Muscle layer of duodenum (tissue), 2 donors: ENCODE results near the gene FAM53B.
A peak's percentile ranks its signal among the peaks of the same experiment; 100 is the strongest.
"Not testable (repeated sequence)": the region's sequence is repeated elsewhere in the genome, so short reads cannot be mapped to it uniquely, and the experiment has no call there.

Experiments
- H3K27ac ChIP-seq: one replicate; pipeline ENCODE4 v1.7.0; 2013; ENCODE audit warnings: mild to moderate bottlenecking, low read length
- H3K27me3 ChIP-seq: one replicate; pipeline ENCODE4 v1.7.0; 2013; ENCODE audit warnings: low read depth, mild to moderate bottlenecking, control low read depth, low read length
- H3K36me3 ChIP-seq, 2 donors: one replicate each; pipeline ENCODE4 v1.7.0; 2013; ENCODE audit warnings: low read length in 2 of 2, control low read depth in 1 of 2, mild to moderate bottlenecking in 1 of 2; ENCODE audit not compliant: insufficient read depth in 2 of 2, control insufficient read depth in 1 of 2
- H3K4me1 ChIP-seq, 2 donors: one replicate each; pipeline ENCODE4 v1.7.0; 2013; ENCODE audit warnings: low read length in 2 of 2, mild to moderate bottlenecking in 2 of 2, control low read depth in 1 of 2, moderate library complexity in 1 of 2; ENCODE audit not compliant: insufficient read depth in 2 of 2, control insufficient read depth in 1 of 2
- H3K4me3 ChIP-seq, 2 donors: one replicate each; pipeline ENCODE4 v1.7.0; 2013; ENCODE audit warnings: low read length in 2 of 2, low read depth in 1 of 2, mild to moderate bottlenecking in 1 of 2
- H3K9me3 ChIP-seq, 2 donors: one replicate each; pipeline ENCODE4 v1.7.0; 2013; ENCODE audit warnings: low read length in 2 of 2, control low read depth in 1 of 2, mild to moderate bottlenecking in 1 of 2; ENCODE audit not compliant: control insufficient read depth in 1 of 2
- donor health status: healthy.

Gene FAM53B, protein sequence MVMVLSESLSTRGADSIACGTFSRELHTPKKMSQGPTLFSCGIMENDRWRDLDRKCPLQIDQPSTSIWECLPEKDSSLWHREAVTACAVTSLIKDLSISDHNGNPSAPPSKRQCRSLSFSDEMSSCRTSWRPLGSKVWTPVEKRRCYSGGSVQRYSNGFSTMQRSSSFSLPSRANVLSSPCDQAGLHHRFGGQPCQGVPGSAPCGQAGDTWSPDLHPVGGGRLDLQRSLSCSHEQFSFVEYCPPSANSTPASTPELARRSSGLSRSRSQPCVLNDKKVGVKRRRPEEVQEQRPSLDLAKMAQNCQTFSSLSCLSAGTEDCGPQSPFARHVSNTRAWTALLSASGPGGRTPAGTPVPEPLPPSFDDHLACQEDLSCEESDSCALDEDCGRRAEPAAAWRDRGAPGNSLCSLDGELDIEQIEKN

DNA sequence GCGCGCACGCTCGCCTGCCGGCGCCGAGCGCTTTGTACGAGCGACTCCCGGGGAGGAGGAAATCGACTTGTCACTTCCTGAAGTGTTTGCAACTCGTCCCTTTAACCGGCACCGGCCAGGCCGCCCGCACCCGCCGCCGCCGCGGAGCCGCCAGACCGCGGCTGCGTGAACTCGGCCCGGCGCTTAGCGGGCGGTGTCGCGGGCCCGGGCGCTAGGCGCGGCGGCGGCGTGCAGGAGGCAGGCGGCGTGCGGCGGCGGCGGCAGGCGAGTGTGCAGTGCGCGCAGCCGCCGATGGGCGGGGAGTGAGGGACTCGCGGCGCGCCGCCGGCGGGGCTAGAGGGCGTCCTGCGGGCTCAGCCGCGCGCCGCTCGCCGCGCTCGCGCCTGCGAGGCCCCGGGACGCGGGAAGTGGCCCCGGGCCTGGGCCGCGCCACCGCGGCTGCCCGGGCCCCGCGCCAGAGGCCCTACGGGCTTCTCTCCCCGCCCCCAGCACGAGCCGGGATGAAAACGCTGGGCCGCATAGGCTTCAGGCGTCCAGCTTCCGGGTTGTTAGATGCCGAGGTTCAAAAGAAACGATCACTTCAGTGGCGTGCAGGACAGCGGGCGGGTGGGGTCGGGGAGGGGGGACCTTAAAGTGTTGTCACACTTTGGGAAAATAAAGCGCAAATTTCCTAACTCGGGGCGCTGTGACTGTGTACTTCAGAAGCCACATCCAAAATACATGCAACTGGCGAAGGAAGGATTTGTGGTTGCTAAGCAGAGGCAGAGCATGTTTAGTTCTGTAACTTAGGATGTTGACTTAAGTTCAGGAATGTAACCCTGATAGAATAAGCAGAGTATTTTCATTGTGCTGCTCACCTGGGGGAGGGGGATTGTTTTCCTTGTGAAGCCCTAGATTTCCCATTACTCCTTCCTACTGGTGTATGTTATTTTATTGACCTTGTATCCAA lies at the start of gene FAM53B:
Gene FAM53B, minus strand, starts transcription at position 277 of the 949 bp plus-strand sequence. CDS start 37,665 bp downstream, outside the sequence.
- Histone ChIP-seq H3K27ac (peak within 1 kb of the TSS; percentile 58), H3K36me3 (peaks cover 3 to 7% of the 10 kb centered on the region in 2 donors), H3K4me1 (peaks cover 45 to 46% of the 10 kb centered on the region in 2 donors), H3K27me3 (no peaks in the 10 kb centered on the region), H3K9me3 (no peaks in the 10 kb centered on the region), H3K4me3 (peak within 1 kb of the TSS; percentile 49 to 88)

DNA sequence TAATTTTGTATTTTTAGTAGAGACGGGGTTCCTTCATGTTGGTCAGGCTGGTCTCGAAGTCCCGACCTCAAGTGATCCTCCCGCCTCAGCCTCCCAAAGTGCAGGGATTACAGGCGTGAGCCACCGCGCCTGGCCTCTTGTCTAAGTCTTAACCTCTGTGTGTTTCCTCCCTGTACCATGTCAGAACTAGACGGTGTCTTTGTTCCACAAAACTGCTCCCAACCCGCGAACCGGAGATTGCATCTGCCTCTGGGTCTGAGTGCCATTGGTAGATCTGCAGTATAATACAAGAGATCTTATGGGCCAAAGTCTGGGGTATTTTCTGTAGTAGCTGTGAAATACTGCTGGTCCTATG lies 48.8 kb upstream of the FAM53B start:
- H3K27me3 ChIP-seq, result no peaks in the 10 kb centered on the region
- H3K9me3 ChIP-seq, result no peaks in the 10 kb centered on the region
- H3K27ac ChIP-seq, result no peak overlapping the region
- H3K4me1 ChIP-seq, result peaks cover 3 to 10% of the 10 kb centered on the region in 2 donors
- H3K4me3 ChIP-seq, result peak overlapping the region in 1 of 2 donors; percentile 92
- H3K36me3 ChIP-seq, result no peaks in the 10 kb centered on the region

DNA sequence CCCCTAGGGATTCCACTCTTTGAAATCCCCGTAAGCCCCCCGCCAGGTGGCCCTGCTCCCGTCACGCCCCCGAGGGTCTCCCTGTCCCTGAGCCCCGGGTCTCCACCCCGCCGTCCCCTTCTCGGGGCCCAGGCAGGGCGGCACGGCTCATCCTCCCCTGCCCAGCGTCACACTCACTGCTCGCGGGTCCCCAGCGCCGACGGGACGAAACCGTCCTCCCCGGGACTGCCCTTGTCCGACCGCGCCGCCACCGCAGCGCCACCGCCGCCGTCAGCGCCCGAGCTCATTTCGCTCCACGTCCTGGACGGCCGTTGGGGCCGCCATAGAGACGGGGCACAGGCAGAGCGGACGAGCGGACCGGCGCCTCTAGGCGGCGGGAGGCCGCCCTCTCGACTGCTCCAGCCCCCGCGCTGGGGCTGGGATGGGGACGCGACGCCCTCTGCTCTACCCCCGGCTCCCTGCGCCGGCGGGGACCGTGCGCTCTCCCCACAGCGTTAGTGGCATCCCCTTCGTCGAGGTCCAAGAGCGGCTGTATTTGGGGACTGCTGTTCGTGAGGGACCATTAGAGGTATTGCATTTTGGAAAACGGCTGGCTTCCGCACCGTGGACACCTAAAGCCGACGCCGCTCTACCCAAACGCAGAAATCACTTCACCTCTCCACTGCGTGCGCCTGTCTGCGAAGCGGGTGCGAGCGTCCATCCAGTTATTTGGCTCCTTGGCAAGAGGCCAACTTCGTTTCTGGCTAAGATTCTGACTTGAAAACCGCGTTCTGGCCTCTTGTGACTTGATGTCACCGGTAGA lies 47.6 kb upstream of the FAM53B start, which contains the start of gene EEF1AKMT2:
Gene EEF1AKMT2, minus strand, starts transcription at position 341 of the 802 bp plus-strand sequence. Its CDS starts 54 bp downstream, at position 287.
- Histone ChIP-seq H3K9me3 (no peaks in the 10 kb centered on the region), H3K27ac (peak within 1 kb of the TSS; percentile 76), H3K36me3 (no peaks in the 10 kb centered on the region), H3K4me3 (peak within 1 kb of the TSS; percentile 92 to 99), H3K27me3 (no peaks in the 10 kb centered on the region), H3K4me1 (peaks cover 3 to 10% of the 10 kb centered on the region in 2 donors)

DNA sequence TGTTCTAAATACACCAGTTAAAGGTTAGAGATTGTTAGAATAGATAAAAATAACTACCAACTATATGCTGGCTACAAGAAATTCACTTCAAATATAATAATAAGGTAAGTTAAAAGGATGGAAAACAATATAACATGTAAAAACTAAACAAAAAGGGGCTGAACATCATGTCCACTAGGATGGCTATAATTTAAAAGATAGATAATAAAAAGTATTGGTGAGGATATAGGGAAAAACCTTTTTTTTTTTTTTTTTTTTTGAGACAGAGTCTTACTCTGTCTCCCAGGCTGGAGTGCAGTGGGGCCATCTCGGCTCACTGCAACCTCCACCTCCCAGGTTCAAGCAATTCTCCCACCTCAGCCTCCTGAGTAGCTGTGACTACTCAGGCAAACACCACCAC lies 38.7 kb upstream of the FAM53B start:
- peaks cover 0 to 32% of the 10 kb centered on the region in 2 donors for H3K36me3 ChIP-seq
- H3K27me3 ChIP-seq, H3K4me3 ChIP-seq, H3K4me1 ChIP-seq, H3K9me3 ChIP-seq, H3K27ac ChIP-seq: not testable (repeated sequence)

DNA sequence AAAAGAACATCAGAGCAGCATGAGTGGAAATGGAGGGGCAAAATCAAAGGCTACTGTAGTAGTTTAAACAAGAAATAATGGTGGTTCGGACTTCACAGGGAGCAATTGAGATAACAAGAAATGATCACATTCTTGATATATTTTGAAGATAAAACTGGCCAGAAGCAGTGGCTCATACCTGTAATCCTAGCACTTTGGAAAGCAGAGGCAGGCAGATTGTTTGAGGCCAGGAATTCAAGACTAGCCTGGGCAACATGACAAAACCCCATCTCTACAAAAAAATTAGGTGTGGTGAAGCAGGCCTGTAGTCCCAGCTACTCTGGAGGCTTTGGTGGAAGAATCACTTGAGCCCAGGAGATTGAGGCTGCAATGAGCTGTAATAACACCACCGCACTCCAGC lies 24.6 kb upstream of the FAM53B start:
- Histone ChIP-seq H3K4me1 (no peaks in the 10 kb centered on the region), H3K4me3 (no peak overlapping the region), H3K36me3 (peaks cover 22 to 35% of the 10 kb centered on the region in 2 donors), H3K27ac (no peak overlapping the region), H3K27me3 (no peaks in the 10 kb centered on the region), H3K9me3 (no peaks in the 10 kb centered on the region)

DNA sequence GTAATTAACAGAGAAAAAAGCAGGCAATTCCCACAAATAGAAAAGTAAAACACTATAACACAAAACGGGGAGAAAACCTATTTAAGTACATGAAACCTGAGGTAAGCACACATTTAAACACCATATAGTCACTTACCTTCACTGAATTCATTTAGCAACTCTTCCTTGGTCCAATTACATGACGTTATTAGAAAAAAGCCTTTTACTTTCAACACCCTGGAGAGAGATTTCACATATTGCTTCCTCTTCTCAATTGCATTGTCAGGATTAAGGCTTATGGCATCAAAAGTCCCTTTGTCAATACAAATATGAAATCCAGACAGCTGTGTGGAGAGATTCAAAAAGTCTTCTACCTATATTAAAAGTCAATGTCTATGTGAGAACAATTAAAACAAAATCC lies 21.1 kb upstream of the FAM53B start:
- no peak overlapping the region for H3K27ac ChIP-seq
- H3K27me3 ChIP-seq, result no peaks in the 10 kb centered on the region
- H3K36me3 ChIP-seq, result peaks cover 25 to 32% of the 10 kb centered on the region in 2 donors

DNA sequence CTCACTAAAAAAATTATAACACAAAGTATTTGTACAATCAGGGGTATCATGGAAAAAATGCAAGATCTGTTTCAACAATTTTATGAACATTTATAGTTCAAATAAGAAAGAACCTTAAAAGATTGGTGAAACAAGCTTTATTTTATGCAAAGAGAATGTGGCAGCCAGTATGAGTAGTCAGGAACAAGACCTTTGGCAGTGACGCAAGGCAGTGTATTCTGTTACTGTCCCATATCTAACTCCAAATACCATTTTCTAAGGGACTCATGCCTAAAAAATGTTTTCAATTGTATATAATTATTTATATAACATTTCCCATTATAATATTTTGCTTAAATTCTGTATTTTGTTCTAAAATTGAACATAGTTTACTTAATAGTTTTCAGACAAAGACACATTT lies 19.1 kb upstream of the FAM53B start:
- H3K4me3 ChIP-seq, result no peak overlapping the region
- H3K27ac ChIP-seq, result no peak overlapping the region
- peaks cover 30 to 32% of the 10 kb centered on the region in 2 donors for H3K36me3 ChIP-seq
- H3K4me1 ChIP-seq, result no peaks in the 10 kb centered on the region
- no peaks in the 10 kb centered on the region for H3K27me3 ChIP-seq
- no peaks in the 10 kb centered on the region for H3K9me3 ChIP-seq

More for the DNA sequence above, 21.1 kb upstream of the FAM53B start:
- Histone ChIP-seq H3K4me1 (no peaks in the 10 kb centered on the region), H3K4me3 (no peak overlapping the region), H3K9me3 (no peaks in the 10 kb centered on the region)

DNA sequence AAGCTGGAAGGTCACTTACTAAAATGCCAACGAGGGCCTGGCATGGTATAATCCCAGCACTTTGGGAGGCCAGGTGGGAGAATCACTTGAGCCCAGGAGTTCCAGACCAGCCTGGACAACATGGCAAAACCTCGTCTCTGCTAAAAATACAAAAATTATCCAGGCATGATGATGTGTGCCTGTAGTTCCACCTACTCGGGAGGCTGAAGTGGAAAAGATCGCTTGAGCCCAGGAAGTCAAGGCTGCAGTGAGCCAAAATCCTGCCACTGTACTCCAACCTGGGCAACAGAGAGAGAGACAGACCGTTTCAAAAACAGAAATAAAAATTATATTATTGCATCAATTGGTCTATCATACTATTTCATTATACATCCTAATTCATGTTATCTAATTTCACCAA lies 18.1 kb upstream of the FAM53B start:
- Histone ChIP-seq H3K4me1 (no peaks in the 10 kb centered on the region), H3K27me3 (no peaks in the 10 kb centered on the region), H3K9me3 (no peaks in the 10 kb centered on the region), H3K36me3 (peaks cover 30 to 32% of the 10 kb centered on the region in 2 donors), H3K4me3 (no peak overlapping the region), H3K27ac (no peak overlapping the region)

DNA sequence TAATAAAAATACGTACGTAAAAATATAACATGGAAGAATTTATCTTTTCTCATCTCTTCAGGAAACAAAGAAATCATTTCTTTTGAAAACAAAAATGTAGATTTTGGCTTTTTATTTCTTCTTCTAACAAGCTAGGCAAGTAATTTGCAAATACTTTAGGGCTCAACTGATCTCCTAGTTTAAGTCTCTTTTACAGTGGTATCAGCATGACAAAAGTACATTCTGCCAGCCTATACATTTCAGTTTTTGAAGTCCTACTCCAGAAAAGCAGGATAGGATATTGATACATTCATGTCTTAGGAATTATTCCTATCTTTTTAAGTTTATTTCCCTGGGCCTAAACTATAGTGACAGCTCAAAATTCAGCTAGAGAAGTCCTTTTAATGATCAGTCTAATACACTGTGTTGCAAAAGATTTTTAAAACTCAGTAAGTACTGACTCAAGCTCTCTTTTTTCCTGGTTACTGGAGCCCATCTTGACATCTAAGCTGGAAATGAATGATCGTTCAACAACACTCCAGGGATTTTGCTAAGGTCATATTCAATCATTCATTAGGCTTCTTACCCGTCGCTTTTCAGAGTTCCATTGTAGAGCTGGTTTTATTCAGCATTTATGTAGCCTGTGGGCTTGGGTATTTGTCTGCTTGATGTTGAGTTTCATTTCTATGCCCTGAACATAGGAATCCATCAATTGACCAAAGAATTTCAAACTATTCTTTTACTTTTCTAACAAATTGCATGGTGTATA lies 12.2 kb upstream of the FAM53B start:
- H3K27me3 ChIP-seq, result no peaks in the 10 kb centered on the region
- H3K9me3 ChIP-seq, result no peaks in the 10 kb centered on the region
- peaks cover 17 to 19% of the 10 kb centered on the region in 2 donors for H3K36me3 ChIP-seq
- no peak overlapping the region for H3K27ac ChIP-seq
- peaks cover 0 to 14% of the 10 kb centered on the region in 2 donors for H3K4me1 ChIP-seq
- no peak overlapping the region for H3K4me3 ChIP-seq

DNA sequence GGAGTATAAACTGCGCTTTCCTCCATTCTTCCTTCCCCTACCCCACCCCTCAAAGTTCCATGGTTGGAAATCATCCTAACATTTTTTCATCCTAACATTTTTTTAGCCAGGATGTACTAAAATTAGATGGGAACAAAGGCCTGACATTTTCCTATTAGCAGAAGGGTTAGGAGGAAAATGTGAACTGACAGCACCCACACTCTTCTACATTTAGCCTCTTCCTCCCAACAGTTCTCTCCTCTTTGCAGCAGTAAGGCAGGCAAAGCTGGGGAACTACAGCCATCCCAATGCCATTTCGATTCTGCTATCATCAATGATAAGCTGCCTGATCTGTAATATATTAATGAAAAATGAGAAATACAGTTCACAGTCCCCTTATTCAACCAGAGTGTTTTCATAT lies 11.4 kb upstream of the FAM53B start:
- H3K9me3 ChIP-seq, result no peaks in the 10 kb centered on the region
- H3K27ac ChIP-seq, result no peak overlapping the region
- H3K36me3 ChIP-seq, result peaks cover 9 to 13% of the 10 kb centered on the region in 2 donors
- H3K4me3 ChIP-seq, result no peak overlapping the region
- H3K27me3 ChIP-seq, result no peaks in the 10 kb centered on the region
- H3K4me1 ChIP-seq, result peaks cover 0 to 14% of the 10 kb centered on the region in 2 donors
